Stromal cell of bone marrow (primary cell): ENCODE data around the gene IGF2BP1.
"Not testable (repeated sequence)": the region's sequence is repeated elsewhere in the genome, so short reads cannot be mapped to it uniquely, and the experiment has no call there.

Experiments
- DNase-seq: peaks from one replicate; pipeline ENCODE4 v3.0.0-alpha.2; 2012; ENCODE audit warnings: low read depth

IGF2BP1 gene

DNA sequence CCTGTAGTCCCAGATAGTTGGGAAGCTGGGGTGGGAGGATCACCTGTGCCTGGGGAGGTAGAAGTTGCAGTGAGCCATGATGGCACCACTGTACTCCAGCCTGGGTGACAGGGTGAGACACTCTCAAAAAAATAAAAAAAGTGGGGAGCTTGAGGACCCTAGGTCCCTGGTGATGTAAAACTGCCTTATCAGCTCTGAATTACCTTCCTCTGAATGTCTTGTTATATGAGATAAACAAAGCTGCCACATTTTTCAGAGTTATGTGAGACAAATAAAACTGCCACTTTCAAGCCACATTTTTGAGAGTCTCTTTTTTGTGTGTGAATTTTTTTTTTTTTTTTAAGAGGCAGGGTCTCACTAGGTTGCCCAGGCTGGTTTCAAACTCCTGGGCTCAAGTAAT, 103.4 kb downstream of the IGF2BP1 start:
- no peak for DNase-seq

DNA sequence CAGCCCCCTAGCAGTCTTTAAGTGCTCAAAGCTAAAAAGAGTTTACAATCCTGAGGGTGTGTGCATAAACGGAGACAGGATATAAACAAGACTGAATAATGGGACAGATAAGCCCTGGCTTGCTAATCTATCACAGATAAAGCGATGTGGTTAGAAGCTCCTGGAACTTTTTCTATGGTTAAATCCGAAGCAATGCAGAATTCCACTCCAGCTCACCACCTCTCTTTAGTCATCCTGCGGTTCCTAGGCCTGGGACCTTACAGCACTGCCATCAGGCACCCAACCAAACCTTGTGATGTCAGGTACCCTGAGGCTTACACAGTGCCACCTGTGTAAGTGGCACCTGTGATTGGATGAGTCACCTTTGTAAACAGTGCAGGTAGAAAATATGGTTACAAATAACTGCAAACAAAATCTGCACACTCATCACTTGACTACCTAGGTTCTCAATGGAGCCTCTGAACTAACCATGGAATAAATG, 103.9 kb downstream of the IGF2BP1 start:
- no peak for DNase-seq

DNA sequence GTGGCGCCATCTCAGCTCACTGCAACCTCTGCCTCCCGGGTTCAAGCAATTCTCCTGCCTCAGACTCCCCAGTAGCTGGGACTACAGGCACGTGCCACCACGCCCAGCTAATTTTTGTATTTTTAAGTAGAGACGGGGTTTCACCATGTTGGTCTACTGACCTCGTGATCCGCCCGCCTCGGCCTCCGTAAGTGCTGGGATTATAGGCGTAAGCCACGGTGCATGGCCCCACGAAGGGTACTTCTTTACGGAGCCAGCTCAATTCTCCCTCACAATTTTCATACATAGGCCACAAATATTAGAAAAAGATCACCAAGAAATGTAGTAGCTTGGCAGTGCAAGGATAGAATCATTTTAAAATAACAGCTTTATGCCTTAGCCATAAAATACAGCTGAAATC, 106.2 kb downstream of the IGF2BP1 start:
- not testable (repeated sequence) for DNase-seq

- DNase-seq = no peak
These were observed 107.4 kb downstream of the IGF2BP1 start for GRCh38 chr17:49104511-49105074.
